OCI-LY3 (cell line): Measurements from ENCODE around the gene CILP2.

Experiments used
- CTCF ChIP-seq: fragments of 200-600, 300-600 bp; sonication (generic); IDR thresholded peaks from 2 replicates; pipeline ENCODE4 v1.5.1; 2014; ENCODE audit warnings: antibody characterized with exemption, low read length, low read depth
- EZH2phosphoT487 ChIP-seq: fragments of 200-600 bp; shearing (Covaris generic); IDR thresholded peaks from 2 replicates; pipeline ENCODE4 v1.6.1; 2018; ENCODE audit warnings: antibody characterized with exemption, mixed run types, low read depth

GRCh38 chr19:19500975-19501644 lies 37.0 kb upstream of the CILP2 start:
- no peak for TF ChIP-seq CTCF
- no peak for TF ChIP-seq EZH2phosphoT487
